Raji (cell line): Measurements from ENCODE around the gene LIPC.

Source experiments
- POLR2A ChIP-seq: IDR thresholded peaks from 2 replicates; pipeline ENCODE4 v1.6.1; 2011; ENCODE audit warnings: low read depth, low read length, control low read depth; ENCODE audit not compliant: insufficient read depth

Gene LIPC

GRCh38 chr15:58597943-58598828, 166.4 kb downstream of the LIPC start:
- TF ChIP-seq POLR2A = no peak

- TF ChIP-seq POLR2A = no peak
Measured at GRCh38 chr15:58598829-58599210, 167.0 kb downstream of the LIPC start.

- no peak for TF ChIP-seq POLR2A
Measured at GRCh38 chr15:58602823-58603222, 171.0 kb downstream of the LIPC start.

- TF ChIP-seq POLR2A = no peak
Measured at GRCh38 chr15:58604455-58604923, 172.7 kb downstream of the LIPC start.

- TF ChIP-seq POLR2A = no peak
Measured at GRCh38 chr15:58605931-58606530, 174.2 kb downstream of the LIPC start.

GRCh38 chr15:58606577-58607080, 174.8 kb downstream of the LIPC start:
- no peak for TF ChIP-seq POLR2A

GRCh38 chr15:58608129-58608590, 176.4 kb downstream of the LIPC start:
- TF ChIP-seq POLR2A = no peak

GRCh38 chr15:58608711-58609110, 176.9 kb downstream of the LIPC start:
- no peak for TF ChIP-seq POLR2A

GRCh38 chr15:58611731-58612676, 180.2 kb downstream of the LIPC start:
- TF ChIP-seq POLR2A = no peak

GRCh38 chr15:58616171-58616570, 184.4 kb downstream of the LIPC start:
- no peak for TF ChIP-seq POLR2A
